Stimulated activated effector memory CD8-positive, alpha-beta T cell treated with anti-CD3 and anti-CD28 coated beads, Interleukin-12 subunit alpha, Interleukin-12 subunit beta, amount 100 ng/mL, for 72 hours (primary cell): Measurements from ENCODE around the gene PLSCR1.

Source experiments
- ATAC-seq: fragments of 150-1000 bp; cut with Tn5 transposase; 2 replicates; pipeline ENCODE4 v1.10.0; 2021
- DNase-seq, 2 donors: peaks; one replicate each; pipeline ENCODE4 v3.0.0; 2021 to 2022; ENCODE audit warnings: low spot score in 2 of 2
- H3K27ac Mint-ChIP-seq: one replicate; pipeline ENCODE4 v1.8.0; 2022; ENCODE audit warnings: mild to moderate bottlenecking, mixed read lengths
- H3K36me3 Mint-ChIP-seq: one replicate; pipeline ENCODE4 v1.8.0; 2022; ENCODE audit warnings: mild to moderate bottlenecking, mixed read lengths
- H3K4me1 Mint-ChIP-seq: one replicate; pipeline ENCODE4 v1.8.0; 2022; ENCODE audit warnings: mixed read lengths
- H3K4me3 Mint-ChIP-seq: one replicate; pipeline ENCODE4 v1.8.0; 2022; ENCODE audit warnings: mild to moderate bottlenecking, mixed read lengths
- H3K9me3 Mint-ChIP-seq: one replicate; pipeline ENCODE4 v1.8.0; 2022; ENCODE audit warnings: mixed read lengths

PLSCR1 gene, protein sequence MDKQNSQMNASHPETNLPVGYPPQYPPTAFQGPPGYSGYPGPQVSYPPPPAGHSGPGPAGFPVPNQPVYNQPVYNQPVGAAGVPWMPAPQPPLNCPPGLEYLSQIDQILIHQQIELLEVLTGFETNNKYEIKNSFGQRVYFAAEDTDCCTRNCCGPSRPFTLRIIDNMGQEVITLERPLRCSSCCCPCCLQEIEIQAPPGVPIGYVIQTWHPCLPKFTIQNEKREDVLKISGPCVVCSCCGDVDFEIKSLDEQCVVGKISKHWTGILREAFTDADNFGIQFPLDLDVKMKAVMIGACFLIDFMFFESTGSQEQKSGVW

DNA sequence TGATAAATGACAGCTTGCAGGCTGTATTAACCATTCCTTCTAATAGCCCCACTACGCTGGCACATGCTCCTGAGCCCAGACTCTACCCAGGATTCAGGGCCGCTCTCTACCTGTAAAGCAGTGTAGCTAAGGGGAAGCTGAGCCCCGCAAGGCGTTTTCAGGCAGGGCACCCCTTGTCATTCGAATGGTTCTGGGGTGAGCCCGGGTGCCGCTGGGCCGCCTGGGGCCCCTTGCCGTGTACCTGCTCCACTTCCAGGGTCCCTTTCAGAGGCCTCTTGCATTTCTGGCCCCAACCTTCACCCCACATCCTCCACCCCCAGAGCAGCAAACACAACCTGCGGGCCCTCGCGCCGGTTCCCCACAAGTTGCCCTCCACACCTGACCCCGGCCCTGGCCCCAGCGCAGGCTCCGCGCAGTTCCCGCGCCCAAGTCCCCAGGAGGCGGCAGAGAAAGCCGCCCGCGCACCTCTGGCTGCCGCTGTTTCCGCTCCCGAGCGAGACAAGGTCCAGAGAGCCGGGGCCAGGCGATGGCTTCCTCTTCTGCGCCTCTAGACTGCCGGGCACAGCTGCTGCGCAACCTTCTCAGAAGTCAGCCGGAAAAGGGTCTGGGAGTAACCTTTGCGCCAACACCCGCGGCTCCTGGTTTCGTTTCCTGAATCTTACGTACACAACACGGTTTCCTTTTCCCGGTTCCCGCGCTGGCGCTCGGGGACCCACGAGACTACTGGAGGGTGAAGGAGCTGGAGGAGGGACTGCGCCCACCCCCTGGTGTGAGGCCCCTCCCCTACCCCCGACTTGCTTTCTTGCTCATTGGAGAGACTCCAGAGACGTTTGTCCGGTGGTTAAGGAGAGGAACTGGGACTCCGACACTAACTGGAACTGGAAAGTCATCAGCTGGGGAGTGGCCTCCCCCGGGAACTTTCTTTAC is at the start of gene PLSCR1:
PLSCR1 (minus strand) TSS at position 606 of the 927 bp plus-strand sequence. CDS start 8,055 bp downstream, outside the sequence.
- H3K9me3 Mint-ChIP-seq: no peaks in the 10 kb centered on the region
- DNase-seq (peak; percentile 51 to 88), ATAC-seq (peak; percentile 87)
- H3K27ac Mint-ChIP-seq: peak within 1 kb of the TSS; percentile 96
- H3K36me3 Mint-ChIP-seq: peaks cover 11% of the 10 kb centered on the region
- peaks cover 54% of the 10 kb centered on the region for H3K4me1 Mint-ChIP-seq
- peak within 1 kb of the TSS; percentile 91 for H3K4me3 Mint-ChIP-seq

GRCh38 chr3:146593776-146594175 is 49.4 kb upstream of the PLSCR1 start:
- DNase-seq (no peak), ATAC-seq (no peak)
- H3K4me1 Mint-ChIP-seq: no peaks in the 10 kb centered on the region
- H3K9me3 Mint-ChIP-seq: no peaks in the 10 kb centered on the region
- H3K27ac Mint-ChIP-seq: no peak overlapping the region
- no peaks in the 10 kb centered on the region for H3K36me3 Mint-ChIP-seq
- no peak overlapping the region for H3K4me3 Mint-ChIP-seq

DNA sequence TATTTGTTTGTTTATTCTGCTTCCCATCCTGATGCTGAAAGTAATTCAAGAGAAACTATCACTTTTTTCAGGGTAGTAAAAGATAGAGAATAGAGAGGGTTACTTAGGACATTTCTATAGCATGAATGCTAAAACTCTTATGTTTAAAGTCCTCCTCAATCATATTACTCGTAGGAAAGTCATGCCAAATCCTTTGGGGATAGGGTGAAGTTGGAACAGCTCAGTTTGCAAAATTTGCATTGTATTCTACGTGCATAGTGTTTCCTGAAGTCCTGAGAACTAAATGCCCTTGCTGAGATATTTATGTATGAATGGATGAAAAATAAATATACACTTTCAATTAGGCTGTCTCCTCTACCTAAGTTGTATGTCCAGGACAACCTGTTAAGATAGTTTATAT is 46.1 kb upstream of the PLSCR1 start:
- Mint-ChIP-seq H3K36me3 (no peaks in the 10 kb centered on the region), H3K27ac (no peak overlapping the region), H3K4me1 (no peaks in the 10 kb centered on the region), H3K4me3 (no peak overlapping the region), H3K9me3 (no peaks in the 10 kb centered on the region)
- no peak for ATAC-seq
- no peak for DNase-seq

DNA sequence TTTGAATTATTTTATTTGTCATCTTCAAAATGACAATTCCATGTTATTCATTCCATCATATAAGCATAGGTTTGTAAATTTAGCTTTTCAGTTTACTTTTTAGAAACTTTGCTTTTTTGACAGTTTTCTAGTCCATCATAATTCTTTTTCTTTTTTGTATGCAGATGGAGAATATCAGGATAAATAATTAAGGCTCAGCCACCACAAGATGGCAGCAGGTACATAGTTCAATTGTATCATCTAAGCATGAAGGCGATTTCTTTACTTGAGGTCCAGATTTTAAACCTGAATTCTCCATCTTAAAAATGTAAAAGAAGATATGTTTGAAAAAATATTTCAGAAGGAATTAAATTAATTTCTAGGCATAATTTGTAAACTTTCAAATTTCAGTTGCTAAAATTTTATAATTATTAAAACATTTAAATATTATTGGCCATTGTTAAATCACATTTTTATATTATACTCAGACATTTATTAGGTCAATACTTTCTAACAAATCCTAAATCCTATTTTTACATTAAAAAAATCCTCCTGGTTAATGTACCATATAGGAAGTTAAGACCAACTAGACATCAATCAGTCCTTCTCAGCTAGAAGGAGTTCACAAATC is 45.6 kb upstream of the PLSCR1 start:
- ATAC-seq: no peak
- Mint-ChIP-seq H3K4me3 (no peak overlapping the region), H3K36me3 (no peaks in the 10 kb centered on the region), H3K9me3 (no peaks in the 10 kb centered on the region), H3K27ac (no peak overlapping the region), H3K4me1 (no peaks in the 10 kb centered on the region)
- no peak for DNase-seq

DNA sequence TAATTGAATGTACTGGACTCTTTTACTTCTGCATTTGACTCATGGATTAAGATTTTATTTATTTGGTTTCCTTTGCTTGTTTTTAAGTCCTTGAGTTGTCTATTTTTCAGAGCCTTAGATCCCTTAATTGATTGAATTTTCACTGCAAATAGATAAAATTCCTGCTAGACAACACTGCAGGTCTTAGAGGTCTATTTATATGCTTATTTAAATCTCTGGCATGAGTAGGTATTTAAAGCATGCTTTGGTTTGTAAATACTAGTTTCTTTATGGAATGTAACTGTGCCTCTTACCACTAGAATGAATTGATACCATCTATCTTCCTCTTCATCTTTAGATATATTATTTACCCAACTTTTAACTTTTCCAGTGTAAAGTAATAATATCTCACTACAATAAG is 40.7 kb upstream of the PLSCR1 start:
- Mint-ChIP-seq H3K9me3 (no peaks in the 10 kb centered on the region), H3K4me3 (no peak overlapping the region), H3K4me1 (no peaks in the 10 kb centered on the region), H3K27ac (no peak overlapping the region), H3K36me3 (no peaks in the 10 kb centered on the region)
- DNase-seq: no peak
- ATAC-seq: no peak

DNA sequence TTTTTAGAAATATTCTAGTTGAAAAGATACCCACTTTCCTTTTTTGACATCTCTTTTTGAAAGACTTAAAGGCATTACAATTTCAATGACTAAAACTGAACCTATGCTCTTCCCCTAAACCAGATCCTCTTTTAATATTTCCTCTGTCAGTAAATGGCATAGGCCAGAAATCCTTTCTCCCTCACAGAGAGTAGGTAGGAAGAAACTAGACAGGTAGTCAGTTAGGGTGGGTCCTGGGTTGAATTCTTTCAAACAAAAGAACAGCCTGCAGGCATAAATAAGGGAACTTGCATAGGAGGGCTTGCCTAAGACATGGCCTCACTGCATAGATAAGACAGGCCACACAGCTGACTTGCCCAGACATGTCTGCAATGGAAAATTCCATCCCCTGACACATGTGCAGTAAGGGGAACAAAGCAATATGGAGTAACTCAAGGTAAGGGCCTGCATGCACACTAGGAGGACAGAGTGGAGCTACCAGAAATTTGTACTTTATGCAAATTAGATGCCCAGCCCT is 37.6 kb upstream of the PLSCR1 start:
- DNase-seq (no peak), ATAC-seq (no peak)
- H3K27ac Mint-ChIP-seq: no peak overlapping the region

DNA sequence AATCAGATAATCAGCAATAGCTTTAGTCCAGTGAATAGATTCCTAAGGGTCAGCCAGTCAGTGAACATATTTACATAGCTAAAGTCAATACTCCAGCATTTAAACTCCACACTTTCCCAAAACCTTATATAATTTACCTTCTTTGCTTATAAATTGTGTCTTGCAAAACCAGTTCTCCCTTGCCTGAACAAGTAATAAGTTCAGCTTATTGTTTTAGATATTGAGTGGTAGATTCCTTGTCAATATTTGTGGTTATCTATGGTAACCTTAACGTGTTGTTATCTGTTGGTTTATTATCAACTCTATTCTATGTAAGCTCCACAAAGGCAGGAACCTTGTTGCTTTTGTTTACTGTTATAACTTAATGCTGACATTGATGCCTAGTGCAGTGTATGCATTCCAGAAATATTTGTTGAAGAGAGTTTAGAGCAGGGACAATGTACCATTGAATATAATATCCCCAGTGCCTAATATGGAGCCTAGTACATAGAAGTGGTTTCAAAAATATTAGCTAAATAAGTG is 36.7 kb upstream of the PLSCR1 start:
- ATAC-seq (no peak), DNase-seq (no peak)
- Mint-ChIP-seq H3K36me3 (no peaks in the 10 kb centered on the region), H3K27ac (no peak overlapping the region), H3K9me3 (no peaks in the 10 kb centered on the region), H3K4me3 (no peak overlapping the region), H3K4me1 (no peaks in the 10 kb centered on the region)

More for the DNA sequence above, 37.6 kb upstream of the PLSCR1 start:
- Mint-ChIP-seq H3K9me3 (no peaks in the 10 kb centered on the region), H3K4me3 (no peak overlapping the region), H3K4me1 (no peaks in the 10 kb centered on the region), H3K36me3 (no peaks in the 10 kb centered on the region)

DNA sequence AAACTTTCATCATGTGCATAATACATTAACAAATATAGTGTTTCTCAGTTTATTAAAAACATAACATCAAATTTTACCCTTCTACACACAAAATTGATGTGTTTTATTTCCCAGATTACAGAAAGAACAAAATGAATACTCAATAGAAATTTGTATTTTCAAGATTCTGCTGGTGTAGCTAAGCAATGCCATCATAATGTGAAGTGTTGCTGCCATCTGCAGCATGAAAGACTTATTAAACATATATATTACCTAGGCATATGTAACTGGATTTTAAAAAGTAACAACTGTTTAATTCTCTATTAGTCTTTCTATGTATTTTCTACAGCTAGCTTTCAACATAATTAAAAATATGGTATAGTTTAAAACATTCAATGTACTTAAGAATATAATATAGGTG is 33.3 kb upstream of the PLSCR1 start:
- no peak for DNase-seq
- no peaks in the 10 kb centered on the region for H3K9me3 Mint-ChIP-seq
- H3K4me3 Mint-ChIP-seq: no peak overlapping the region
- H3K27ac Mint-ChIP-seq: no peak overlapping the region
- H3K4me1 Mint-ChIP-seq: no peaks in the 10 kb centered on the region
- peak; percentile 58 for ATAC-seq
- no peaks in the 10 kb centered on the region for H3K36me3 Mint-ChIP-seq

GRCh38 chr3:146575636-146576035 is 31.2 kb upstream of the PLSCR1 start:
- no peaks in the 10 kb centered on the region for H3K36me3 Mint-ChIP-seq
- H3K27ac Mint-ChIP-seq: no peak overlapping the region
- H3K9me3 Mint-ChIP-seq: no peaks in the 10 kb centered on the region
- DNase-seq: no peak
- no peak for ATAC-seq
- no peaks in the 10 kb centered on the region for H3K4me1 Mint-ChIP-seq
- H3K4me3 Mint-ChIP-seq: no peak overlapping the region

DNA sequence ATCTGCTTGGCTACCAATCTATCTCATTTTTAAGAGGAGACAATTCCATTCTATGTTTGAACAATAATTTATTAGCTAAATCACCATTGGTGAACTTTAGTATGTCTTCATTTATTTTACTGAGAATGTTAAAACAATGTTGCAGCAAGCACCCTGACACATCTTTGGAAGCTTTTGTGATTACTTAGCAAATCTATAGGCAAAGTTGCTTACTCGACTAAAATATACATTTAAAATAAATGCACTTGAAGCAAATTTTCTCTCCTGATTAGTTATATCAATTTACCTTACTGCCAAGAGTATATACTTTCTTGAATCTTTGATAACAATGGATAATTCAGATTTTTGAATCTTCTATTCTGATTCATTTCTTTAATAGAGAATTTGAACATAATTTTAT is 29.8 kb upstream of the PLSCR1 start:
- Mint-ChIP-seq H3K4me1 (no peaks in the 10 kb centered on the region), H3K27ac (no peak overlapping the region), H3K4me3 (no peak overlapping the region), H3K36me3 (no peaks in the 10 kb centered on the region), H3K9me3 (no peaks in the 10 kb centered on the region)
- DNase-seq (no peak), ATAC-seq (no peak)

- Mint-ChIP-seq H3K36me3 (no peaks in the 10 kb centered on the region), H3K9me3 (no peaks in the 10 kb centered on the region), H3K4me1 (no peaks in the 10 kb centered on the region), H3K27ac (no peak overlapping the region), H3K4me3 (no peak overlapping the region)
- ATAC-seq (no peak), DNase-seq (no peak)
Measured at GRCh38 chr3:146569314-146569713, 24.9 kb upstream of the PLSCR1 start.

DNA sequence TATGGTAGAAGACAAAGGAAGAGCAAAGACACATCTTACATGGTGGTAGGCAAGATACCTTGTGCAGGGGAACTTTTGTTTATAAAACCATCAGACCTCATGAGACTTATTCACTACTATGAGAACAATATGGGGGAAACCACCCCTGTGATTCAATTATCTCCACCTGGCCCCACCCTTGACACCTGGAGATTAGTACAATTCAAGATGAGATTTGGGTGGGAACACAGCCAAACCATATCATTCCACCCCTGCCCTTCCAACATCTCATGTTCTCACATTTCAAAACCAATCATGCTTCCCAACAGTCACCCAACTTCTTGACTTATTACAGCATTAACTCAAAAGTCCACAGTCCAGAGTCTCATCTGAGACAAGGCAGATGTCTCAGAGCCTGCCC is 21.7 kb upstream of the PLSCR1 start:
- H3K36me3 Mint-ChIP-seq: no peaks in the 10 kb centered on the region
- H3K27ac Mint-ChIP-seq: no peak overlapping the region
- no peaks in the 10 kb centered on the region for H3K9me3 Mint-ChIP-seq
- DNase-seq (no peak), ATAC-seq (no peak)
- H3K4me1 Mint-ChIP-seq: no peaks in the 10 kb centered on the region
- no peak overlapping the region for H3K4me3 Mint-ChIP-seq

GRCh38 chr3:146561879-146562278 is 17.5 kb upstream of the PLSCR1 start:
- no peak overlapping the region for H3K4me3 Mint-ChIP-seq

DNA sequence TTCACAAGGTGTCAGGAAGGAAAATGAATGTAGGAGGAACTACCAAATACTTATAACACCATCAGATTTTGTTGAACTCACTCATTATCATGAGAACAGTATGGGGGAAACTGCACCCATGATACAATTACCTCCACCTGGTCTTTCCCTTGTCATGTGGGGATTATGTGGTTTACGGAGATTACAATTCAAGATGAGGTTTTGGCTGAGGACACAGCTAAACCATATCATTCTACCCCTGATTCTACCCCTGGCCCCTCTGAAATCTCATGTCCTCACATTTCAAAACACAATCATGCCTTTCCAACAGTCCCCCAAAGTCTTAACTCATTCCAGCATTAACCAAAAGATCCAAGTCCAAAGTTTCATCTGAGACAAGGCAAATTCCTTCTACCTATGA is 17.1 kb upstream of the PLSCR1 start:
- ATAC-seq: no peak
- no peak overlapping the region for H3K27ac Mint-ChIP-seq
- no peaks in the 10 kb centered on the region for H3K36me3 Mint-ChIP-seq
- H3K4me3 Mint-ChIP-seq: no peak overlapping the region
- H3K4me1 Mint-ChIP-seq: no peaks in the 10 kb centered on the region
- no peaks in the 10 kb centered on the region for H3K9me3 Mint-ChIP-seq
- no peak for DNase-seq

More at GRCh38 chr3:146561879-146562278, 17.5 kb upstream of the PLSCR1 start:
- Mint-ChIP-seq H3K4me1 (no peaks in the 10 kb centered on the region), H3K9me3 (no peaks in the 10 kb centered on the region), H3K36me3 (no peaks in the 10 kb centered on the region), H3K27ac (no peak overlapping the region)
- DNase-seq (no peak), ATAC-seq (no peak)

- Mint-ChIP-seq H3K27ac (no peak overlapping the region), H3K4me3 (no peak overlapping the region), H3K36me3 (no peaks in the 10 kb centered on the region), H3K4me1 (no peaks in the 10 kb centered on the region), H3K9me3 (no peaks in the 10 kb centered on the region)
- ATAC-seq (no peak), DNase-seq (no peak)
Measured at GRCh38 chr3:146560678-146561077, 16.3 kb upstream of the PLSCR1 start.
